ENCODE measurements around the gene CTAG1B.
"Not testable (repeated sequence)": the region's sequence is repeated elsewhere in the genome, so short reads cannot be mapped to it uniquely, and the experiment has no call there.

Gene CTAG1B

DNA sequence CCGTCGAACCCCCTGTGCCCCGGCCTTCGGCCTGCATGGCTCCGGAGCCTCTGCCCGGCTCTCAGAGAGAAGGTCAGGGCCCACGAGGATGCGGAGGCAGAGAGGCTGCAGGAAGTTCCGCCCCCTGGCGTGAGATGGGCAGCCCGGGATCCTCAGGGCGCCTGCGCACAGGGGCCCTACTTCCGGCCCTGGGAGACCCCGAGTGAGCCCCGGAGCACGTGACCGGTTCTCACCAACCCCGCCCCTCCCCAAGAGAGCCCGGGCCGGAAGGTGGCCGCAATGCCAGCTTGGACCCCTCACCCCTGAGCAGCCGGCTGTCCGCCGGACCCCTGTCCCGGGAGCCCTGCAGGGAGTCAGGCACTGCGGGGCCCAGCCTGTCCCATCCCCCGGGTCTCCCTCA lies at the start of gene CTAG1B:
CTAG1B (minus strand) TSS at position 101 of the 400 bp plus-strand sequence; CDS start at position 37, 64 bp downstream.
- DNase-seq (ENCODE audit: low read depth, low spot score); H3K4me3 ChIP-seq (ENCODE audit: low read length); H3K27ac ChIP-seq (ENCODE audit: low read length); H3K9me3 ChIP-seq (ENCODE audit: control insufficient read depth, insufficient read depth, low read length); H3K4me1 ChIP-seq (ENCODE audit: control insufficient read depth, insufficient read depth, low read length); H3K36me3 ChIP-seq (ENCODE audit: control insufficient read depth, insufficient read depth, low read length); H3K27me3 ChIP-seq (ENCODE audit: control insufficient read depth, insufficient read depth, low read length): not testable (repeated sequence)
- WGBS (ENCODE audit: insufficient coverage, insufficient read length): no CpG with 5 or more reads among the region's 28 CpGs

DNA sequence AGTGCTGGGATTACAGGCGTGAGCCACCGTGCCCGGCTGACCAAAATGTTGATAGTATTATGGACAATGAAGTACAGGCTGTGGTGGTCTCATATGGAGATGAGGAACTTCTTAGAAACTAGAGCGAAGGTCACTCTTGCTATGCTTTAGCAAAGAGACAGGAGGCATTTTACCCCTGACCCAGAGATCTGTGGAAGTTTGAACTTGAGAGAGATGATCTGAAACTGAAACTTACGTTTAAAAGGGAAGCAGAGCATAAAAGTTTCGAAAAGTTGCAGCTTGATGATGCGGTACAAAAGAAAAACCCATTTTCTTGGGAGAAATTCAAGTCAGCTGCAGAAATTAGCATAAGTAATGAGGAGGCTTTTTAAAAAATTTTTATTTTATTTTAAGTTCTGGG lies 42.8 kb upstream of the CTAG1B start:
- Histone ChIP-seq H3K27me3 (ENCODE audit: control insufficient read depth, insufficient read depth, low read length) (no peaks in the 10 kb centered on the region), H3K4me3 (ENCODE audit: low read length) (no peak overlapping the region), H3K9me3 (ENCODE audit: control insufficient read depth, insufficient read depth, low read length) (no peaks in the 10 kb centered on the region), H3K27ac (ENCODE audit: low read length) (no peak overlapping the region), H3K4me1 (ENCODE audit: control insufficient read depth, insufficient read depth, low read length) (no peaks in the 10 kb centered on the region), H3K36me3 (ENCODE audit: control insufficient read depth, insufficient read depth, low read length) (no peaks in the 10 kb centered on the region)
- WGBS (ENCODE audit: insufficient coverage, insufficient read length): no CpG with 5 or more reads among the region's 7 CpGs
- no peak for DNase-seq (ENCODE audit: low read depth, low spot score)

DNA sequence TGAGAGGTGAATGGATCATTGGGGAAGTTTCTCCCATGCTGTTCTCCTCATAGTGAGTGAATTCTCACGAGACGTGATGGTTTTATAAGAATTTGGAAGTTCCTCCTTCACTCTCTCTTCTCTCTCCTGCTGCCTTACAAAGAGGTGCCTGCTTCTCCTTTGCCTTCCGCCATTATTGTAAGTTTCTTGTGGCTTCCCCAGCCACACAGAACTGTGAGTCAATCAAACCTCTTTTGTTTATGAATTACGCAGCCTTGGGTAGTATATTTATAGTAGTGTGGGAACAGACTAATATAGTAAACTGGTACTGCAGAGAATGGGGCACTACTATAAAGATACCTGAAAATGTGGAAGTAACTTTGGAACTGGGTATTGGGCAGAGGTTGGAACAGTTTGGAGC lies 42.1 kb upstream of the CTAG1B start:
- H3K36me3 ChIP-seq (ENCODE audit: control insufficient read depth, insufficient read depth, low read length): no peaks in the 10 kb centered on the region
- WGBS (ENCODE audit: insufficient coverage, insufficient read length): no CpG with 5 or more reads among the region's 4 CpGs
- H3K4me3 ChIP-seq (ENCODE audit: low read length): no peak overlapping the region
- DNase-seq (ENCODE audit: low read depth, low spot score): no peak
- H3K27ac ChIP-seq (ENCODE audit: low read length): no peak overlapping the region
- H3K9me3 ChIP-seq (ENCODE audit: control insufficient read depth, insufficient read depth, low read length): no peaks in the 10 kb centered on the region
- H3K4me1 ChIP-seq (ENCODE audit: control insufficient read depth, insufficient read depth, low read length): no peaks in the 10 kb centered on the region
- no peaks in the 10 kb centered on the region for H3K27me3 ChIP-seq (ENCODE audit: control insufficient read depth, insufficient read depth, low read length)

DNA sequence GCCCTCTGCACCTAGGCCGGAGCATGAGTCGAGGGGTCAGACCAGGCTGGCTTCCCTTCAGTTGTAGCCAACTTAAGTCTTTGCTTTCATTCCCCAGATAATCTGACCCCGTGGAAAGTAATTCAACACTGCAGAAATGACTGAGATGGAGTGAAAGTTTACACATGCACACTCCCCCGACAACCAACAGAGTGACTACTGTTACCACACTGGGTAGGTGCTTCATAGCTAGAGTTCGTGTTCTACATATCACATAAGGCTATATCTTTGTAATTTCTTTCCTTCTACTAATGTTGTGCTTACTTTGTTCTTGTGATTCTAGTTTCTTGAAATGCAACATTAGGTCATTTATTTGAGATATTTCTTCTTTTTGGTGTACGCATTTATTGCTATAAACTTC lies 41.5 kb upstream of the CTAG1B start:
- Histone ChIP-seq H3K4me1 (ENCODE audit: control insufficient read depth, insufficient read depth, low read length) (no peaks in the 10 kb centered on the region; the same call in 1 of the 2 replicates), H3K4me3 (ENCODE audit: low read length) (no peak overlapping the region), H3K36me3 (ENCODE audit: control insufficient read depth, insufficient read depth, low read length) (no peaks in the 10 kb centered on the region), H3K9me3 (ENCODE audit: control insufficient read depth, insufficient read depth, low read length) (no peaks in the 10 kb centered on the region), H3K27me3 (ENCODE audit: control insufficient read depth, insufficient read depth, low read length) (no peaks in the 10 kb centered on the region), H3K27ac (ENCODE audit: low read length) (no peak overlapping the region)
- no peak for DNase-seq (ENCODE audit: low read depth, low spot score)
- no CpG with 5 or more reads among the region's 6 CpGs for WGBS (ENCODE audit: insufficient coverage, insufficient read length)

DNA sequence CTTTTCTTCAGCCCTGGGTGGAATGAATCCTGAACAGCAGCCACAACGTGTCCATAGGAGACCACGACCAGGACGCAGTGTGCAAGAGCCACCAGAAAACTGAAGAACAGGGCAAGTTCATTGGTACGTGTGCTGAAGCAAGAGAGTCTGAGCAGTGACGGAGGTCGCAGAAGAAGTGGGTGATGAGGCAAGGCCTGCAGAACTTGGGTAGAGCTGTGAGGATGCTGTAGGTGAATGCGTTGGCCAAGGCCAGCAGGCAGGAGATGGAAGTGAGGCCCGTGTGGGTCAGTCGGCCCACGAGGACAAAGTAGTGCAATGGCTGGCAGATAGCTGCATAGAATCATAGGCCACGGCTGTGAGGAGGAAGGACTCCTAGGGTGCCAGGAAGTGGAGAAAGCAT lies 39.9 kb upstream of the CTAG1B start:
- no peak overlapping the region for H3K4me3 ChIP-seq (ENCODE audit: low read length)
- H3K9me3 ChIP-seq (ENCODE audit: control insufficient read depth, insufficient read depth, low read length): no peaks in the 10 kb centered on the region
- H3K36me3 ChIP-seq (ENCODE audit: control insufficient read depth, insufficient read depth, low read length): no peaks in the 10 kb centered on the region
- H3K27ac ChIP-seq (ENCODE audit: low read length): no peak overlapping the region
- DNase-seq (ENCODE audit: low read depth, low spot score): no peak
- no peaks in the 10 kb centered on the region; the same call in 1 of the 2 replicates for H3K4me1 ChIP-seq (ENCODE audit: control insufficient read depth, insufficient read depth, low read length)
- no CpG with 5 or more reads among the region's 11 CpGs for WGBS (ENCODE audit: insufficient coverage, insufficient read length)
- H3K27me3 ChIP-seq (ENCODE audit: control insufficient read depth, insufficient read depth, low read length): no peaks in the 10 kb centered on the region

DNA sequence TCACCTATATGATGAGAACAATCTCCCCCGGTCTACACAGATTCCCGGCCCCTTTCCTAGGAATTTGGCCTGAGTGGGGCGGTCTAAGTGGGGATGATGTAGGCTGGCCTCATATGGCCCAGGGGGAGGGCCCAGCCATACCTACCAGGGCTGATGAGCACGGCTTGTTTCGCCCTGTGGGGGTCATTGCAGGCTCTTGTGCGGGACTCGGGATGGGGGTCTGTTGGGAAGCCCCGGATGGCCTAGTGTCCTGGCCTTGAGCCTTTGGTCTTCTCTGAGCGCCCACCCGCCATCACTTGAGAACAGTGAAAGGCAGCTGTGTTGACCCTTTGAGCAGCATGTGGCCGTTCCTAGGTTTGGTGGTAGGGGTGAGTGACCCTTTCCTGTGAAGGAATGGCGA lies 39.1 kb upstream of the CTAG1B start:
- no peak overlapping the region for H3K27ac ChIP-seq (ENCODE audit: low read length)
- no peaks in the 10 kb centered on the region for H3K9me3 ChIP-seq (ENCODE audit: control insufficient read depth, insufficient read depth, low read length)
- no peak overlapping the region for H3K4me3 ChIP-seq (ENCODE audit: low read length)
- H3K27me3 ChIP-seq (ENCODE audit: control insufficient read depth, insufficient read depth, low read length): no peaks in the 10 kb centered on the region
- no peaks in the 10 kb centered on the region; the same call in 1 of the 2 replicates for H3K4me1 ChIP-seq (ENCODE audit: control insufficient read depth, insufficient read depth, low read length)
- DNase-seq (ENCODE audit: low read depth, low spot score): no peak
- H3K36me3 ChIP-seq (ENCODE audit: control insufficient read depth, insufficient read depth, low read length): no peaks in the 10 kb centered on the region
- no CpG with 5 or more reads among the region's 12 CpGs for WGBS (ENCODE audit: insufficient coverage, insufficient read length)

DNA sequence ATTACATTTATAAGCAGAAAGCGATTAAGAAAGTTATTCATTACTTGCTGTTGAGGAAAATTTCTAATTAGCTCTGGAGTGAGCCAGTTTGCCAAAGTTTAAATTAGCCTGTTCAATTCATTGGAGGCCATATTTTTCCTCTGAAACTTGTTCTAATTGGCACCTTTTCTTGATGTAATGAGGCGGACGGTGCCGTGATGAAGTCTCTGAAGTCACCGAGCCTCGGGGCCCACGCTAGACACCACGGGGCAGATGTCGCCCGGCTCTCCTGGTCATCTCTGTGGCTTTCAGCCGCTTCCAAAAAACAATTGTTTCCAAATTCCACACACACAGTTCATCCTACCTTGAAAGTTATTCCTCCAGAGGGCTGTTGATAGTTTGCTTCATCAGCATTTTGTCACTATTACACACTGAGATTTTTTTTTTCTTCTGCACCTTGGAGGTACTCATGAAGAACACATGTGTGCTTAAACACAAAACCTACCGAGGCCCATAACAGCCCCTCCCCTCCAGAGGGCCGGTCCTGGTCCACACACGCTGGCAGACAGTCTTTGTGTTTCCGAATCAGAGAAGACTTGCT lies 38.2 kb upstream of the CTAG1B start:
- no CpG with 5 or more reads among the region's 15 CpGs for WGBS (ENCODE audit: insufficient coverage, insufficient read length)

DNA sequence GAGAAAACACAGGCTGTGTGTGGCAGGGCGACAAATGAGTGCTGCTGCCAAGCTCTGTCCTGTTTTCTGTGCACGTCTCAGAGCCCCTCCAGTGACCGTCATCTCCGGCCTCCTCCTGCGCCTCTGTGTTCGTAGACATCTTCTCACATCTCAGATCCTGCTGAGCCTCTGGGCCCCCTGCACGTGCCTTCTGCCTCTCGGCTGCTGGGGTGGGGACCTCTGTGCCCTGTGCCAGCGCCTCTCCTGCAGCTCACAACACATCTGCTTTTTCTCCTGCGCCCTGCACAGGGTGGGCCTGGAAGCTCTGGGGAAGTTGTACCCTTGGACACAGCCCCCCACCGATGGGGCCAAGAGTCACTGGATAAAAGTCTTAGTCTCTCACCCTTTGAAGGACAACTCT lies 36.7 kb upstream of the CTAG1B start:
- no CpG with 5 or more reads among the region's 11 CpGs for WGBS (ENCODE audit: insufficient coverage, insufficient read length)

More for the DNA sequence above, 38.2 kb upstream of the CTAG1B start:
- Histone ChIP-seq H3K4me3 (ENCODE audit: low read length) (no peak overlapping the region), H3K9me3 (ENCODE audit: control insufficient read depth, insufficient read depth, low read length) (no peaks in the 10 kb centered on the region), H3K4me1 (ENCODE audit: control insufficient read depth, insufficient read depth, low read length) (no peaks in the 10 kb centered on the region; the same call in 1 of the 2 replicates), H3K27ac (ENCODE audit: low read length) (no peak overlapping the region), H3K36me3 (ENCODE audit: control insufficient read depth, insufficient read depth, low read length) (no peaks in the 10 kb centered on the region), H3K27me3 (ENCODE audit: control insufficient read depth, insufficient read depth, low read length) (no peaks in the 10 kb centered on the region)
- DNase-seq (ENCODE audit: low read depth, low spot score): no peak

DNA sequence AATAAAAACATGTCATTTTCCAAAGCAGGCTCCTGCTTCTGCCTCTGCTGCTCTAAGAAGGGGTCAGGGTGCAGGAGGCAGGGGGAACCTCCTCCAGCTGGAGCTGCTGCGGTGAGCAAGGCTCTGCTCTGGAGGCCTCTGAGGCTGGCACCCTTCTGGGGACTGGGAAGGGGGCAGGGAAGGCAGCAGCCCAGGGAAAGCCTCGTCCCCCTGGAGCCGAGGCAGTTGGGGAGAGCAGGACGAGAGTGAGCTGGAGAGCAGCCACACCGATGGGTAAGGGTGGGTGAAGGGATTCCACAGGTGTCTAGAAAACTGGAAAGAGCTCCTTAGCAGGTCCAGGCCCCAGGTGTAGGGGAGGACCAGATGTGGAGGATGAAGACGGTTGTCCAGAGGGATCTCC lies 36.3 kb upstream of the CTAG1B start:
- H3K4me1 ChIP-seq (ENCODE audit: control insufficient read depth, insufficient read depth, low read length): no peaks in the 10 kb centered on the region; the same call in 1 of the 2 replicates

More for the DNA sequence above, 36.7 kb upstream of the CTAG1B start:
- DNase-seq (ENCODE audit: low read depth, low spot score): no peak
- Histone ChIP-seq H3K4me1 (ENCODE audit: control insufficient read depth, insufficient read depth, low read length) (no peaks in the 10 kb centered on the region; the same call in 1 of the 2 replicates), H3K27me3 (ENCODE audit: control insufficient read depth, insufficient read depth, low read length) (no peaks in the 10 kb centered on the region), H3K9me3 (ENCODE audit: control insufficient read depth, insufficient read depth, low read length) (no peaks in the 10 kb centered on the region), H3K27ac (ENCODE audit: low read length) (no peak overlapping the region), H3K4me3 (ENCODE audit: low read length) (no peak overlapping the region), H3K36me3 (ENCODE audit: control insufficient read depth, insufficient read depth, low read length) (no peaks in the 10 kb centered on the region)

DNA sequence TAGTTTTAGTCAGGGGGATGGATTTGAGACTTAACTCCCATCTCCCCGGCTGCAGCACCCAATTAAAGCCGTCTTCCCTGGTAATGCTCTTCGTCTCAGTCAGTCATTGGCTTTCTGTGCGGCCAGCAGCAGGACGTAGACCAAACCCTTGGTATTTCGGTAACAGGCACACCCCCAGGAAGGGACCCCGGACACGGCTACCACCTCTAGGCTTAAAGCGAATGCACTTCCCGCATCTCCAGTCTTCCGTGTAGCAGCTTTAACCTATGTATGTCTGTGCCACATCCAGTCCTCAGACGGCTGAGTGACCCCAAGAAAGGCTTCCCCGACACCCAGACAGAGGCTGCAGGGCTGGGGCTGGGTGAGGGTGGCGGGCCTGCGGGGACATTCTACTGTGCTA lies 35.8 kb upstream of the CTAG1B start:
- no peaks in the 10 kb centered on the region for H3K27me3 ChIP-seq (ENCODE audit: control insufficient read depth, insufficient read depth, low read length)
- H3K4me3 ChIP-seq (ENCODE audit: low read length): no peak overlapping the region
- no peaks in the 10 kb centered on the region for H3K36me3 ChIP-seq (ENCODE audit: control insufficient read depth, insufficient read depth, low read length)
- H3K27ac ChIP-seq (ENCODE audit: low read length): no peak overlapping the region
- H3K4me1 ChIP-seq (ENCODE audit: control insufficient read depth, insufficient read depth, low read length): no peaks in the 10 kb centered on the region; the same call in 1 of the 2 replicates
- H3K9me3 ChIP-seq (ENCODE audit: control insufficient read depth, insufficient read depth, low read length): no peaks in the 10 kb centered on the region
- WGBS (ENCODE audit: insufficient coverage, insufficient read length): no CpG with 5 or more reads among the region's 15 CpGs
- DNase-seq (ENCODE audit: low read depth, low spot score): no peak

More for the DNA sequence above, 36.3 kb upstream of the CTAG1B start:
- no peak for DNase-seq (ENCODE audit: low read depth, low spot score)
- H3K27me3 ChIP-seq (ENCODE audit: control insufficient read depth, insufficient read depth, low read length): no peaks in the 10 kb centered on the region
- no peak overlapping the region for H3K27ac ChIP-seq (ENCODE audit: low read length)
- no CpG with 5 or more reads among the region's 6 CpGs for WGBS (ENCODE audit: insufficient coverage, insufficient read length)
- H3K36me3 ChIP-seq (ENCODE audit: control insufficient read depth, insufficient read depth, low read length): no peaks in the 10 kb centered on the region
- H3K4me3 ChIP-seq (ENCODE audit: low read length): no peak overlapping the region
- no peaks in the 10 kb centered on the region for H3K9me3 ChIP-seq (ENCODE audit: control insufficient read depth, insufficient read depth, low read length)

DNA sequence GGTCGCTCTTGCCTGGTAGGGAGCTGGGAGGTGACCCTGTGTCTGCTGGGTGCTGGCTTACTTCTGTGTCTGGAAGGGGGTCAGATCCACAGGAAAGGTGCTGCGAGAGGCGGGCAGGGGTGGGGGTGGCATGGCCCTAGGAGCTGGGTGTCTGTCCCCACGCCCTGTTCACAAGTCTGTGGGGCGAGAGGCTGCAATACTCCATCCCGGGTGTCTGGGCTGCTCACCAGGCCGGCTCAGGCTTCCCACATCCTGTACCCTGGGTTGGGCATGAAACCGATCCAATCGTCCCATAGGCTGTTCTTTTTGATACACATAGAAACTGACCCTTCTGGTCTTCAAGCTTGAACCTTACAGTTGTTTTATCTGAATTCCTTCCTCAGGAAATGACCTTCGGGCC lies 35.3 kb upstream of the CTAG1B start:
- H3K27ac ChIP-seq (ENCODE audit: low read length): no peak overlapping the region
- no peak for DNase-seq (ENCODE audit: low read depth, low spot score)
- H3K36me3 ChIP-seq (ENCODE audit: control insufficient read depth, insufficient read depth, low read length): no peaks in the 10 kb centered on the region
- H3K4me3 ChIP-seq (ENCODE audit: low read length): no peak overlapping the region
- H3K4me1 ChIP-seq (ENCODE audit: control insufficient read depth, insufficient read depth, low read length): no peaks in the 10 kb centered on the region; the same call in 1 of the 2 replicates
- H3K9me3 ChIP-seq (ENCODE audit: control insufficient read depth, insufficient read depth, low read length): no peaks in the 10 kb centered on the region
- no peaks in the 10 kb centered on the region for H3K27me3 ChIP-seq (ENCODE audit: control insufficient read depth, insufficient read depth, low read length)
- no CpG with 5 or more reads among the region's 10 CpGs for WGBS (ENCODE audit: insufficient coverage, insufficient read length)
